Measurements from ENCODE around the gene DHX34.
"Not testable (repeated sequence)": the region's sequence is repeated elsewhere in the genome, so short reads cannot be mapped to it uniquely, and the experiment has no call there.

DHX34 gene

GRCh38 chr19:47331490-47331889, 17.6 kb upstream of the DHX34 start:
- DNase-seq (ENCODE audit: low read depth), result no peak

GRCh38 chr19:47331931-47332547, 17.1 kb upstream of the DHX34 start, which contains the start of gene C5AR2:
TSS of gene C5AR2 (plus strand) at chr19:47332175. CDS start at chr19:47340800, 8,625 bp downstream.
- DNase-seq (ENCODE audit: low read depth), result no peak

- not testable (repeated sequence) for DNase-seq (ENCODE audit: low read depth)
Measured at GRCh38 chr19:47336765-47337718, 12.1 kb upstream of the DHX34 start.

- no peak for DNase-seq (ENCODE audit: low read depth)
Measured at GRCh38 chr19:47339196-47339880, 9.8 kb upstream of the DHX34 start.

GRCh38 chr19:47340477-47341208, 8.5 kb upstream of the DHX34 start:
- no peak for DNase-seq (ENCODE audit: low read depth)

- DNase-seq (ENCODE audit: low read depth), result no peak
Measured at GRCh38 chr19:47341734-47342133, 7.4 kb upstream of the DHX34 start.

- no peak for DNase-seq (ENCODE audit: low read depth)
Measured at GRCh38 chr19:47343194-47343802, 5.8 kb upstream of the DHX34 start.

- no peak for DNase-seq (ENCODE audit: low read depth)
Measured at GRCh38 chr19:47344425-47344824, 4.7 kb upstream of the DHX34 start.

GRCh38 chr19:47346024-47346423, 3.1 kb upstream of the DHX34 start:
- not testable (repeated sequence) for DNase-seq (ENCODE audit: low read depth)

- DNase-seq (ENCODE audit: low read depth), result no peak
Measured at GRCh38 chr19:47350630-47351029, 1.5 kb downstream of the DHX34 start.

- DNase-seq (ENCODE audit: low read depth), result no peak
Measured at GRCh38 chr19:47351548-47351947, 2.4 kb downstream of the DHX34 start.

- no peak for DNase-seq (ENCODE audit: low read depth)
Measured at GRCh38 chr19:47352095-47352494, 3.0 kb downstream of the DHX34 start.

GRCh38 chr19:47353307-47353712, 4.2 kb downstream of the DHX34 start:
- no peak for DNase-seq (ENCODE audit: low read depth)

- DNase-seq (ENCODE audit: low read depth), result no peak
Measured at GRCh38 chr19:47356900-47357299, 7.8 kb downstream of the DHX34 start.

GRCh38 chr19:47357788-47358680, 8.9 kb downstream of the DHX34 start:
- no peak for DNase-seq (ENCODE audit: low read depth)

- no peak for DNase-seq (ENCODE audit: low read depth)
Measured at GRCh38 chr19:47358936-47359335, 9.8 kb downstream of the DHX34 start.

GRCh38 chr19:47362321-47362720, 13.2 kb downstream of the DHX34 start:
- no peak for DNase-seq (ENCODE audit: low read depth)

- no peak for DNase-seq (ENCODE audit: low read depth)
Measured at GRCh38 chr19:47363758-47364531, 14.8 kb downstream of the DHX34 start.

- DNase-seq (ENCODE audit: low read depth), result not testable (repeated sequence)
Measured at GRCh38 chr19:47365455-47365854, 16.3 kb downstream of the DHX34 start.

Measured in stimulated activated CD8-positive, alpha-beta memory T cell treated with anti-CD3 and anti-CD28 coated beads, Interleukin-12 subunit alpha, Interleukin-12 subunit beta, amount 100 ng/mL, for 1 hour (primary cell).